ENCODE measurements around the gene PNO1. TPM values are rescaled to one million over a fixed set of nuclear protein-coding genes. Genes with fewer than 3 reads are reported as not detected.
A peak's percentile ranks its signal among the peaks of the same experiment; 100 is the strongest.

Gene PNO1
- total RNA-seq, 1 donor: 10.5 TPM

DNA sequence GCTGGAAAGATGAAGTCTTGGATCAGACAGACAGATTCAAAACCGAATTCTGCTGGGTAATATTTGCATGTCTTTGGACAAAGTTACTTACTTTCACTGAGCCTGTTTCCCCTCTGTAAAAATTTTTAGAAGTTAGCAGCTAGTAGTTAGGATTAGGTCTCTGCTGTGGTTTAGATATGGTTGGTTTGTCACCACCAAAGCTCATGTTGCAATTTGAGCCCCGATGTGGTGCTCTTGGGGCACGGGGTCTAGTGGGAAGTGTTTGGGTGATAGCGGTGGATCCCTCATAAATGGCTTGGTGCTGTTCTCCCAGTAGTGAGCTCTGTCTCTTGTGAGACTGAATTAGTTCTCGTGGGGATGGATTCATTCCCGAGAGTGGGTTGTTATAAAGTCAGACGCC is 38.9 kb upstream of the PNO1 start:
- Histone ChIP-seq H3K4me1 (ENCODE audit: insufficient read depth, low read length) (no peaks in the 10 kb centered on the region), H4K20me1 (ENCODE audit: insufficient read depth, low read length) (no peaks in the 10 kb centered on the region), H2AFZ (ENCODE audit: low read length) (no peak overlapping the region), H3K36me3 (ENCODE audit: insufficient read depth, low read length) (no peaks in the 10 kb centered on the region), H3K4me2 (ENCODE audit: insufficient read depth, low read length) (no peak overlapping the region), H3K9me3 (ENCODE audit: low read depth, low read length) (no peaks in the 10 kb centered on the region), H3K27ac (ENCODE audit: low read depth, low read length) (no peak overlapping the region), H3K27me3 (ENCODE audit: insufficient read depth, low read length) (no peaks in the 10 kb centered on the region), H3K4me3 (ENCODE audit: insufficient read depth, low read length) (no peak overlapping the region), H3K79me2 (ENCODE audit: insufficient read depth, low read length) (no peaks in the 10 kb centered on the region)
- DNase-seq (ENCODE audit: insufficient read length, low spot score, missing footprints): no peak
- TF ChIP-seq, protein P1, sequence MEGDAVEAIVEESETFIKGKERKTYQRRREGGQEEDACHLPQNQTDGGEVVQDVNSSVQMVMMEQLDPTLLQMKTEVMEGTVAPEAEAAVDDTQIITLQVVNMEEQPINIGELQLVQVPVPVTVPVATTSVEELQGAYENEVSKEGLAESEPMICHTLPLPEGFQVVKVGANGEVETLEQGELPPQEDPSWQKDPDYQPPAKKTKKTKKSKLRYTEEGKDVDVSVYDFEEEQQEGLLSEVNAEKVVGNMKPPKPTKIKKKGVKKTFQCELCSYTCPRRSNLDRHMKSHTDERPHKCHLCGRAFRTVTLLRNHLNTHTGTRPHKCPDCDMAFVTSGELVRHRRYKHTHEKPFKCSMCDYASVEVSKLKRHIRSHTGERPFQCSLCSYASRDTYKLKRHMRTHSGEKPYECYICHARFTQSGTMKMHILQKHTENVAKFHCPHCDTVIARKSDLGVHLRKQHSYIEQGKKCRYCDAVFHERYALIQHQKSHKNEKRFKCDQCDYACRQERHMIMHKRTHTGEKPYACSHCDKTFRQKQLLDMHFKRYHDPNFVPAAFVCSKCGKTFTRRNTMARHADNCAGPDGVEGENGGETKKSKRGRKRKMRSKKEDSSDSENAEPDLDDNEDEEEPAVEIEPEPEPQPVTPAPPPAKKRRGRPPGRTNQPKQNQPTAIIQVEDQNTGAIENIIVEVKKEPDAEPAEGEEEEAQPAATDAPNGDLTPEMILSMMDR (IDR thresholded peaks at IDR 0.05; ENCODE audit: extremely low read depth, low read depth, low read length): no peak

DNA sequence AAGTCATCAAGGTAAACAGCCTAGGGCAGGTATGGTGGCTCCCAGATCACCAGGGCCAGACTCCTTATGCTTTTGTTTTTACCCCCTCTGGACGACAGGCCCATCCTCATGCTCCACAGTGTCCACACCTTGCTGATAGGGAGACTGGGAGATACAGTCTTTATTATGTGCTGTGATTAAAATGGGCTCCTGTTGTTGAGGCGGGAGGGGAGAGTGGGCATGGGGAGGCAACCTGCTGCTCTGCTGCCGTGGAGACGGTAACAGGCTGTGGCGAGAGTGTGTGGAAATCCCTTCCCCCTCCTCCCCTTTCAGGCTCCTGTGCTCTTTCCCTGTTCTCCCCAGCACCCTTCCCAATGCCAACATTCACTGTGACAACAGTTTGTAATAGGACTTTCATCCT is 38.2 kb upstream of the PNO1 start:
- Histone ChIP-seq H3K27ac (ENCODE audit: low read depth, low read length) (no peak overlapping the region), H4K20me1 (ENCODE audit: insufficient read depth, low read length) (no peaks in the 10 kb centered on the region), H3K9me3 (ENCODE audit: low read depth, low read length) (no peaks in the 10 kb centered on the region), H3K4me2 (ENCODE audit: insufficient read depth, low read length) (no peak overlapping the region), H3K27me3 (ENCODE audit: insufficient read depth, low read length) (no peaks in the 10 kb centered on the region), H2AFZ (ENCODE audit: low read length) (no peak overlapping the region), H3K79me2 (ENCODE audit: insufficient read depth, low read length) (no peaks in the 10 kb centered on the region), H3K36me3 (ENCODE audit: insufficient read depth, low read length) (no peaks in the 10 kb centered on the region), H3K4me3 (ENCODE audit: insufficient read depth, low read length) (no peak overlapping the region), H3K4me1 (ENCODE audit: insufficient read depth, low read length) (peaks cover 4% of the 10 kb centered on the region)
- DNase-seq (ENCODE audit: insufficient read length, low spot score, missing footprints): no peak
- TF ChIP-seq, protein P1 (IDR thresholded peaks at IDR 0.05; ENCODE audit: extremely low read depth, low read depth, low read length): no peak

DNA sequence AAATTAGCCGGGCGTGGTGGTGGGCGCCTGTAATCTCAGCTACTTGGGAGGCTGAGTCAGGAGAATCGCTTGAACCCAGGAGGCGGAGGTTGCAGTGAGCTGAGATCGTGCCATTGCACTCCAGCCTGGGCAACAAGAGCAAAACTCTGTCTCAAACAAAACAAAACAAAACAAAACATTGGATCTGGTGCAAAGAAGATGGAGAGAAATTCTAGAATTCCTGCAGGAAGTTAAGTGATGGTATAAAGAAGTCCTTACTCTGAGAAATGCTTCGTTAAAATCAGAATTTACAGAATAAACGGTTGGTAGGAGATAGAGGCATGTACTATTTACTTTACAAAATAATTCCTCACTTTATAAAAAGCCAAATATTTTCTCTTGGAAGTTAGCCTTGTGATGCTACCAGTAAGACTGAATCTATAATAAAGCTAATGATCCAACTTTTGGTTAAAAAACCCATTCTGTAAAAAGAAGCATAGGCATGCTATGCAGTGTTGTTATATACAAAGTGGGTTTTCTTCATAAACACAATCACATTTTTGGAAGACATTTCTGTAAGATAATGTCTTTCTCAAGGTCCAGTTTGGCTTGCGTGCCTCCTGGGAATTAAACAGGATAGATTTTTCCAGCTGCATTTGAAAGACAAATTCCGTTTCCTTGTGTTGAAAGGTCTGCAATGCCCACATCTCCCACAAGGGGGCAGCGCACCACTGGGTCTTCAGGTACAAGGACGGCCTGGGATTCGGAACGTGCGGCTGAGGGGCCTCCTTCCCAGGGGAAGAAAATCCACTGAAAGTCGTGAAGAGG is 35.6 kb upstream of the PNO1 start:
- no peaks in the 10 kb centered on the region for H3K79me2 ChIP-seq (ENCODE audit: insufficient read depth, low read length)
- H3K4me2 ChIP-seq (ENCODE audit: insufficient read depth, low read length): peak overlapping the region; percentile 73
- H4K20me1 ChIP-seq (ENCODE audit: insufficient read depth, low read length): no peaks in the 10 kb centered on the region
- peak; percentile 72 for DNase-seq (ENCODE audit: insufficient read length, low spot score, missing footprints)
- H2AFZ ChIP-seq (ENCODE audit: low read length): peak overlapping the region; percentile 60
- no peaks in the 10 kb centered on the region for H3K36me3 ChIP-seq (ENCODE audit: insufficient read depth, low read length)
- peaks cover 6% of the 10 kb centered on the region for H3K4me1 ChIP-seq (ENCODE audit: insufficient read depth, low read length)
- H3K27me3 ChIP-seq (ENCODE audit: insufficient read depth, low read length): no peaks in the 10 kb centered on the region
- H3K27ac ChIP-seq (ENCODE audit: low read depth, low read length): no peak overlapping the region
- H3K4me3 ChIP-seq (ENCODE audit: insufficient read depth, low read length): peak overlapping the region; percentile 40
- H3K9me3 ChIP-seq (ENCODE audit: low read depth, low read length): no peaks in the 10 kb centered on the region
- TF ChIP-seq, protein P1 (IDR thresholded peaks at IDR 0.05; ENCODE audit: extremely low read depth, low read depth, low read length): peak; percentile 99

DNA sequence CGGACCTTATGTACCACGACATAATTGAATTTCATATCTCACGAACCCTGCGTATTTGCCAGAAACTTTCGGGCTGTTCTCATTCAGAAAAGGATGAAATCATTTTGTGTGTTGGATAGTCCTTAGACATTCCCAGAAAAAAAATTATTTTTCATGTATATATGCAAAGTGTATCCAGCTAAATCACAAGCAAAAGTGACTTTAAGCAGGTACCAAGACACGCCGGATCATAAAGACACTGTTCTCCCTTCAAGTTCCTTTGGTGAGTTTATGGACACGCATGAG is 35.1 kb upstream of the PNO1 start:
- Histone ChIP-seq H4K20me1 (ENCODE audit: insufficient read depth, low read length) (no peaks in the 10 kb centered on the region), H3K4me1 (ENCODE audit: insufficient read depth, low read length) (peaks cover 6% of the 10 kb centered on the region), H3K9me3 (ENCODE audit: low read depth, low read length) (no peaks in the 10 kb centered on the region), H3K27me3 (ENCODE audit: insufficient read depth, low read length) (no peaks in the 10 kb centered on the region), H3K4me2 (ENCODE audit: insufficient read depth, low read length) (peak overlapping the region; percentile 73), H2AFZ (ENCODE audit: low read length) (peak overlapping the region; percentile 60), H3K4me3 (ENCODE audit: insufficient read depth, low read length) (peak overlapping the region; percentile 40), H3K36me3 (ENCODE audit: insufficient read depth, low read length) (no peaks in the 10 kb centered on the region), H3K79me2 (ENCODE audit: insufficient read depth, low read length) (no peaks in the 10 kb centered on the region), H3K27ac (ENCODE audit: low read depth, low read length) (no peak overlapping the region)
- no peak for DNase-seq (ENCODE audit: insufficient read length, low spot score, missing footprints)
- TF ChIP-seq, protein P1 (IDR thresholded peaks at IDR 0.05; ENCODE audit: extremely low read depth, low read depth, low read length): peak; percentile 22
